Cardiac muscle cell (in vitro differentiated cells and primary cell): ENCODE results near the gene LZTS2. TPM values are rescaled to one million over a fixed set of nuclear protein-coding genes. Genes with fewer than 3 reads are reported as not detected.

Experiments
- DNase-seq, 2 donors: peaks; one replicate each; pipeline versions ENCODE4 v3.0.0 to v3.0.0-alpha.2; 2010 to 2017; ENCODE audit warnings: low read depth in 1 of 2, low spot score in 1 of 2
- H3K27ac ChIP-seq: fragments of 200-600 bp; sonication (generic); 2 replicates; pipeline ENCODE4 v1.5.1; 2016
- H3K27me3 ChIP-seq: fragments of 200-600 bp; sonication (generic); 2 replicates; pipeline ENCODE4 v1.6.0; 2016; ENCODE audit warnings: control low read depth
- H3K36me3 ChIP-seq: fragments of 200-600 bp; sonication (generic); 2 replicates; pipeline ENCODE4 v1.5.1; 2016; ENCODE audit warnings: control low read depth
- H3K4me1 ChIP-seq: fragments of 200-600 bp; sonication (generic); 2 replicates; pipeline ENCODE4 v1.8.1; 2017; ENCODE audit warnings: low read depth, mild to moderate bottlenecking, mixed run types
- H3K4me3 ChIP-seq: fragments of 200-600 bp; sonication (generic); 2 replicates; pipeline ENCODE4 v1.5.1; 2016; ENCODE audit warnings: mild to moderate bottlenecking
- H3K9me3 ChIP-seq: fragments of 200-600 bp; sonication (generic); 2 replicates; pipeline ENCODE4 v1.5.1; 2017; ENCODE audit warnings: low read depth, mild to moderate bottlenecking, control low read depth
- polyA plus RNA-seq: library from polyadenylated mRNA; unstranded; fragments of >200 nt; fragmentation: Nextera tagmentation; extraction: Ambion mirVana; gene quantifications from 2 replicates; pipeline ENCODE4 v1.2.1, GENCODE V29; 2016
- total RNA-seq: library from RNA; depleted of rRNA; stranded (reverse); fragments of >200 nt; gene quantifications from 2 replicates; pipeline ENCODE4 v1.2.3, GENCODE V29; 2016
- TF ChIP-seq, protein P1 (sequence below): IDR thresholded peaks from 2 replicates; pipeline ENCODE4 v1.5.1; 2012; ENCODE audit warnings: low read depth, mild to moderate bottlenecking, low read length

The LZTS2 gene
- total and polyA plus RNA-seq, 2 experiments from 2014 or later: 128 to 168 TPM

DNA sequence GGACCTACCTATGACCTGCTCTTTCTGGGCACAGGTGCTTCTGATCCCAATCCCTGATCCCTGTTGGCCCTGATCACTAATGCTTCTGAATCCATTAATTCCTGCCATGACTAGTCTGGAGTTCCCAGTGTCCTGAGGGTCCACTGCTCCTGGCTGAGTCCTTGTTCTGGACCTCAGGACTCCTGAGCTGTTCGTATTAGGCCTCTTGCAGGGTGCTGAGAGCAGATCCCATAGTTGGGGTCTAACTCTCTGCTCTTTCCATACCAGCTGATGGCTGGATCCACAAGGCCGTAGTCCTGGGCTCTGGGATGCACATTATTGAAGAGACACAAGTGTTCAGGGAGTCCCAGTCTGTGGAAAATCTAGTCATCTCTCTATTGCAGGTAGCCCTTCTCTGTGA is 19.3 kb upstream of the LZTS2 start:
- H3K4me1 ChIP-seq: no peaks in the 10 kb centered on the region
- peaks cover 15% of the 10 kb centered on the region for H3K36me3 ChIP-seq
- no peak overlapping the region for H3K4me3 ChIP-seq
- H3K27me3 ChIP-seq: no peaks in the 10 kb centered on the region
- H3K9me3 ChIP-seq: no peaks in the 10 kb centered on the region
- DNase-seq: no peak
- TF ChIP-seq, protein P1, sequence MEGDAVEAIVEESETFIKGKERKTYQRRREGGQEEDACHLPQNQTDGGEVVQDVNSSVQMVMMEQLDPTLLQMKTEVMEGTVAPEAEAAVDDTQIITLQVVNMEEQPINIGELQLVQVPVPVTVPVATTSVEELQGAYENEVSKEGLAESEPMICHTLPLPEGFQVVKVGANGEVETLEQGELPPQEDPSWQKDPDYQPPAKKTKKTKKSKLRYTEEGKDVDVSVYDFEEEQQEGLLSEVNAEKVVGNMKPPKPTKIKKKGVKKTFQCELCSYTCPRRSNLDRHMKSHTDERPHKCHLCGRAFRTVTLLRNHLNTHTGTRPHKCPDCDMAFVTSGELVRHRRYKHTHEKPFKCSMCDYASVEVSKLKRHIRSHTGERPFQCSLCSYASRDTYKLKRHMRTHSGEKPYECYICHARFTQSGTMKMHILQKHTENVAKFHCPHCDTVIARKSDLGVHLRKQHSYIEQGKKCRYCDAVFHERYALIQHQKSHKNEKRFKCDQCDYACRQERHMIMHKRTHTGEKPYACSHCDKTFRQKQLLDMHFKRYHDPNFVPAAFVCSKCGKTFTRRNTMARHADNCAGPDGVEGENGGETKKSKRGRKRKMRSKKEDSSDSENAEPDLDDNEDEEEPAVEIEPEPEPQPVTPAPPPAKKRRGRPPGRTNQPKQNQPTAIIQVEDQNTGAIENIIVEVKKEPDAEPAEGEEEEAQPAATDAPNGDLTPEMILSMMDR: no peak
- no peak overlapping the region for H3K27ac ChIP-seq

DNA sequence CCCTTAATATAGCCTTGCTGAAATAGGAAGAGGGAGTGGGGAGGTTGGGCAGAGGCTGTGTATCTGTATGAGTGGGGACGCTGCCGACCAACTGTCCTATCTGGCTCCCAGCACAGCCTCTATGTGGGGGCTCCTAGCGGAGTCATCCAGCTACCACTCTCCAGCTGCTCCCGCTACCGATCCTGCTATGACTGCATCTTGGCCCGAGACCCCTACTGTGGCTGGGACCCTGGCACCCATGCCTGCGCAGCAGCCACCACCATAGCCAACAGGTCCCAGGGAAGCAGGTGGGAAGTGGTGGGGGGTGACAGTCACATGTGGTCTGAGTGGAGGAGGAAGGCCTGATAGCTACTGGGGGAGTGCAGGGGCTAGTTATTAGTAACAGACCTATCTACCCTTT is 18.9 kb upstream of the LZTS2 start:
- peaks cover 15% of the 10 kb centered on the region for H3K36me3 ChIP-seq
- no peaks in the 10 kb centered on the region for H3K4me1 ChIP-seq
- no peak overlapping the region for H3K27ac ChIP-seq
- H3K27me3 ChIP-seq: no peaks in the 10 kb centered on the region
- H3K9me3 ChIP-seq: no peaks in the 10 kb centered on the region
- H3K4me3 ChIP-seq: no peak overlapping the region
- TF ChIP-seq, protein P1: no peak
- no peak for DNase-seq

- H3K36me3 ChIP-seq: peaks cover 15% of the 10 kb centered on the region
- H3K27ac ChIP-seq: no peak overlapping the region
- H3K4me1 ChIP-seq: peaks cover under 1% of the 10 kb centered on the region
- TF ChIP-seq, protein P1: no peak
- H3K4me3 ChIP-seq: no peak overlapping the region
- H3K27me3 ChIP-seq: no peaks in the 10 kb centered on the region
- no peaks in the 10 kb centered on the region for H3K9me3 ChIP-seq
- no peak for DNase-seq
These were observed 18.3 kb upstream of the LZTS2 start for GRCh38 chr10:100981178-100981772.

DNA sequence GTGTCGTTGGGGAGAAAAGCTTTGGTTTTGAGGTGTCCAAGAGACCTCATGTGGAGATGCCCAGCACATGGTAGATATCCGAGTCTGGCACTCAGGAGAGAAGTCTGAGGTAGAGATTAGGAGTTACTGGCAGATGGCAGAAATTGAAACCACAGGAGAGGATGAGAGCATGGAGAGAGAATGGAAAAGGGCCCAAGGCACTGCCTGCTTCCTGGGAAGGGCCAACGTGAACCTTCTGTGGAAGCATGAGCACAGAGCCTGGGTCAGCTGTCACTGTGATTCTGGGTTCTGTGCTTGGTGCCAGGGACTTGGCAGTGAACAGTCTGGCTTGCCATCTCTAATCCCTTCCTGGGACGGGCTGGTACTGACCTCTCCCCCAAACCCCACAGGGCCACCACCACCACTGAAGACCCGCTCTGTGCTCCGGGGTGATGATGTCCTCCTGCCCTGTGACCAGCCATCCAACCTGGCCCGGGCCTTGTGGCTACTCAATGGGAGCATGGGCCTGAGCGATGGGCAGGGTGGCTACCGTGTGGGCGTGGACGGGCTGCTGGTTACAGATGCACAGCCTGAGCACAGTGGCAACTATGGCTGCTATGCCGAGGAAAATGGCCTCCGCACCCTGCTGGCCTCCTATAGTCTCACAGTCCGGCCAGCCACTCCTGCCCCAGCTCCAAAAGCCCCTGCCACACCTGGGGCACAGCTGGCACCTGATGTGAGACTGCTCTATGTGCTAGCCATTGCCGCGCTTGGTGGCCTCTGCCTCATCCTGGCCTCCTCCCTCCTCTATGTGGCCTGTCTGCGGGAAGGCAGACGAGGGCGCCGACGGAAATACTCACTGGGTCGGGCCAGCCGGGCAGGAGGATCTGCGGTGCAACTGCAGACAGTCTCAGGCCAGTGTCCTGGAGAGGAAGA is 16.4 kb upstream of the LZTS2 start:
- TF ChIP-seq, protein P1: no peak
- Histone ChIP-seq H3K27me3 (no peaks in the 10 kb centered on the region), H3K4me3 (no peak overlapping the region), H3K9me3 (no peaks in the 10 kb centered on the region), H3K36me3 (peaks cover 15% of the 10 kb centered on the region), H3K27ac (no peak overlapping the region), H3K4me1 (peaks cover 6% of the 10 kb centered on the region)
- DNase-seq: no peak

GRCh38 chr10:100983868-100984671 is 15.5 kb upstream of the LZTS2 start:
- TF ChIP-seq, protein P1: no peak
- Histone ChIP-seq H3K4me1 (peaks cover 7% of the 10 kb centered on the region), H3K27me3 (no peaks in the 10 kb centered on the region), H3K36me3 (peaks cover 13% of the 10 kb centered on the region), H3K4me3 (no peak overlapping the region), H3K27ac (no peak overlapping the region), H3K9me3 (no peaks in the 10 kb centered on the region)
- DNase-seq: no peak
